Heart left ventricle (tissue), 13 donors: ENCODE results near the gene SORCS2.

Experiments used
- CTCF ChIP-seq, 12 donors: fragments of 200-600 bp; sonication (generic) in 4 of 12; IDR thresholded peaks; one replicate each; pipeline versions ENCODE4 v1.5.0 to v1.8.0; 2018 to 2022; ENCODE audit warnings: antibody characterized with exemption in 12 of 12, mild to moderate bottlenecking in 5 of 12
- POLR2A ChIP-seq, 2 donors: fragments of 450-650 bp; IDR thresholded peaks; one replicate each; pipeline ENCODE4 v1.6.1; 2017; ENCODE audit warnings: antibody characterized with exemption in 2 of 2, mild to moderate bottlenecking in 2 of 2, moderate library complexity in 2 of 2
- donor health status: ischemic (EF 13 %, LVEDD 7.1; RV severe dilation, severe dysfunction).
- donor health status: DM: no; HTN: yes; CAD: no.
- donor health status: DM: no; HTN: no; CAD: no.
- donor health status: ischemic (EF 25% LVEDD 6.9; RV normal size, moderate dysfunction).
- donor health status: ischemic (EF 25% LVEDD 5.7; RV mildly dilated, moderate dysfunction).
- donor health status: ischemic (EF 35%, LVEDD 5.7; RV mildly dilated, moderate dysfunction).
- donor health status: nonischemic (EF 11% LVEDD 7.7; RV severe dilation, severe dysfunction).
- donor health status: DM: yes; HTN: yes; CAD: no.
- donor health status: PGD.
- donor health status: ischemic (EF 29% LVEDD 5.4; RV normal size, mild dysfunction).
- donor health status: nonischemic (EF 23%, LVEDD 6.1; RV moderate dilation, normal function).

GRCh38 chr4:7736436-7737267 lies 544.3 kb downstream of the SORCS2 start:
- TF ChIP-seq POLR2A (IDR thresholded peaks at IDR 0.05) (no peak), CTCF (IDR thresholded peaks at IDR 0.05) (no peak)
